Parathyroid adenoma (tissue), 2 donors: ENCODE data around the gene IER5.

ENCODE experiments used
- H2AFZ ChIP-seq: fragments of 300-600 bp; sonication (generic); one replicate; pipeline ENCODE4 v1.7.0; 2017; ENCODE audit warnings: antibody characterized with exemption, mild to moderate bottlenecking
- H3K27ac ChIP-seq: fragments of 300-600 bp; sonication (generic); one replicate; pipeline ENCODE4 v1.7.0; 2017
- H3K27me3 ChIP-seq: fragments of 300-600 bp; sonication (generic); one replicate; pipeline ENCODE4 v1.7.0; 2017; ENCODE audit warnings: low read length; ENCODE audit not compliant: control insufficient read depth, insufficient read depth
- H3K36me3 ChIP-seq: fragments of 300-600 bp; sonication (generic); one replicate; pipeline ENCODE4 v1.7.0; 2017; ENCODE audit warnings: low read length; ENCODE audit not compliant: control insufficient read depth, insufficient read depth
- H3K4me1 ChIP-seq: fragments of 300-600 bp; sonication (generic); one replicate; pipeline ENCODE4 v1.7.0; 2017; ENCODE audit warnings: control low read depth
- H3K4me2 ChIP-seq: fragments of 300-600 bp; sonication (generic); one replicate; pipeline ENCODE4 v1.7.0; 2017; ENCODE audit warnings: low read length
- H3K4me3 ChIP-seq: fragments of 300-600 bp; sonication (generic); one replicate; pipeline ENCODE4 v1.7.0; 2017; ENCODE audit warnings: low read depth, low read length
- H3K79me2 ChIP-seq: fragments of 300-600 bp; sonication (generic); one replicate; pipeline ENCODE4 v1.7.0; 2017; ENCODE audit warnings: control low read depth
- H3K9ac ChIP-seq: fragments of 300-600 bp; sonication (generic); one replicate; pipeline ENCODE4 v1.7.0; 2017; ENCODE audit warnings: mild to moderate bottlenecking
- H3K9me3 ChIP-seq: fragments of 300-600 bp; sonication (generic); one replicate; pipeline ENCODE4 v1.7.0; 2017; ENCODE audit warnings: low read length; ENCODE audit not compliant: control insufficient read depth
- CTCF ChIP-seq: fragments of 300-600 bp; sonication (generic); IDR thresholded peaks from one replicate; pipeline ENCODE4 v1.7.0; 2017; ENCODE audit warnings: antibody characterized with exemption, mild to moderate bottlenecking
- donor health status: primary hyperparathyroidism.

Gene IER5

GRCh38 chr1:181111559-181111958 is 23.1 kb downstream of the IER5 start:
- H3K36me3 ChIP-seq, result no peaks in the 10 kb centered on the region
- H3K27me3 ChIP-seq, result no peaks in the 10 kb centered on the region
- no peak for TF ChIP-seq CTCF
- H3K4me2 ChIP-seq, result no peak overlapping the region
- H3K27ac ChIP-seq, result no peak overlapping the region
- no peak overlapping the region for H3K9ac ChIP-seq
- no peaks in the 10 kb centered on the region for H3K9me3 ChIP-seq
- no peak overlapping the region for H2AFZ ChIP-seq
- no peaks in the 10 kb centered on the region for H3K4me1 ChIP-seq
- no peak overlapping the region for H3K4me3 ChIP-seq
- H3K79me2 ChIP-seq, result no peaks in the 10 kb centered on the region

- H3K4me3 ChIP-seq, result no peak overlapping the region
- H3K27me3 ChIP-seq, result no peaks in the 10 kb centered on the region
- no peak overlapping the region for H3K9ac ChIP-seq
- H3K27ac ChIP-seq, result no peak overlapping the region
- no peaks in the 10 kb centered on the region for H3K4me1 ChIP-seq
- no peaks in the 10 kb centered on the region for H3K9me3 ChIP-seq
- no peak overlapping the region for H3K4me2 ChIP-seq
- H3K79me2 ChIP-seq, result no peaks in the 10 kb centered on the region
- no peaks in the 10 kb centered on the region for H3K36me3 ChIP-seq
- no peak for TF ChIP-seq CTCF
- no peak overlapping the region for H2AFZ ChIP-seq
Measured at GRCh38 chr1:181112071-181112929, 23.8 kb downstream of the IER5 start.

GRCh38 chr1:181113059-181113641 is 24.6 kb downstream of the IER5 start:
- H3K36me3 ChIP-seq, result no peaks in the 10 kb centered on the region
- H3K9me3 ChIP-seq, result no peaks in the 10 kb centered on the region
- peaks cover 3% of the 10 kb centered on the region for H3K4me1 ChIP-seq
- H2AFZ ChIP-seq, result no peak overlapping the region
- no peak for TF ChIP-seq CTCF
- H3K4me2 ChIP-seq, result no peak overlapping the region
- no peak overlapping the region for H3K9ac ChIP-seq
- no peaks in the 10 kb centered on the region for H3K27me3 ChIP-seq
- no peaks in the 10 kb centered on the region for H3K79me2 ChIP-seq
- H3K27ac ChIP-seq, result no peak overlapping the region
- H3K4me3 ChIP-seq, result no peak overlapping the region

- H3K36me3 ChIP-seq, result no peaks in the 10 kb centered on the region
- H3K4me2 ChIP-seq, result no peak overlapping the region
- no peak overlapping the region for H3K4me3 ChIP-seq
- no peaks in the 10 kb centered on the region for H3K27me3 ChIP-seq
- no peak overlapping the region for H3K27ac ChIP-seq
- no peaks in the 10 kb centered on the region for H3K9me3 ChIP-seq
- peaks cover 3% of the 10 kb centered on the region for H3K4me1 ChIP-seq
- TF ChIP-seq CTCF, result no peak
- H3K79me2 ChIP-seq, result no peaks in the 10 kb centered on the region
- H2AFZ ChIP-seq, result no peak overlapping the region
- H3K9ac ChIP-seq, result no peak overlapping the region
Measured at GRCh38 chr1:181114574-181115367, 26.3 kb downstream of the IER5 start.
